Jurkat, Clone E6-1 (cell line): ENCODE data around the gene CNGA1.
"Not testable (repeated sequence)": the region's sequence is repeated elsewhere in the genome, so short reads cannot be mapped to it uniquely, and the experiment has no call there.

Experiments used
- DNase-seq: peaks from one replicate; pipeline ENCODE4 v3.0.0-alpha.2; 2011; ENCODE audit warnings: low read depth, low spot score
- H3K4me3 ChIP-seq: 2 replicates; pipeline ENCODE4 v1.5.1; 2011; ENCODE audit warnings: mild to moderate bottlenecking, low read length, control low read depth, moderate library complexity

CNGA1 gene

GRCh38 chr4:47992475-47992874 lies 24.0 kb downstream of the CNGA1 start:
- not testable (repeated sequence) for DNase-seq, H3K4me3 ChIP-seq

- DNase-seq, result no peak
- no peak overlapping the region for H3K4me3 ChIP-seq
Measured at GRCh38 chr4:47990145-47990544, 26.3 kb downstream of the CNGA1 start.

GRCh38 chr4:47974566-47974965 lies 41.9 kb downstream of the CNGA1 start:
- no peak for DNase-seq
- no peak overlapping the region for H3K4me3 ChIP-seq

- no peak for DNase-seq
- H3K4me3 ChIP-seq, result no peak overlapping the region
Measured at GRCh38 chr4:47972721-47973120, 43.8 kb downstream of the CNGA1 start.

GRCh38 chr4:47972181-47972580 lies 44.3 kb downstream of the CNGA1 start:
- no peak overlapping the region for H3K4me3 ChIP-seq
- no peak for DNase-seq

- DNase-seq, result no peak
Measured at GRCh38 chr4:47968847-47969246, 47.6 kb downstream of the CNGA1 start.

GRCh38 chr4:47954677-47955076 lies 61.8 kb downstream of the CNGA1 start:
- no peak for DNase-seq
- H3K4me3 ChIP-seq, result no peak overlapping the region

More at GRCh38 chr4:47968847-47969246, 47.6 kb downstream of the CNGA1 start:
- no peak overlapping the region for H3K4me3 ChIP-seq

GRCh38 chr4:47954245-47954644 lies 62.2 kb downstream of the CNGA1 start:
- no peak for DNase-seq
- no peak overlapping the region for H3K4me3 ChIP-seq

GRCh38 chr4:47945930-47946726 lies 70.4 kb downstream of the CNGA1 start:
- no peak overlapping the region for H3K4me3 ChIP-seq
- DNase-seq, result no peak

- DNase-seq, result no peak
- no peak overlapping the region for H3K4me3 ChIP-seq
Measured at GRCh38 chr4:47942081-47942819, 74.2 kb downstream of the CNGA1 start.

GRCh38 chr4:47939456-47939855 lies 77.0 kb downstream of the CNGA1 start:
- no peak for DNase-seq
- H3K4me3 ChIP-seq, result no peak overlapping the region

GRCh38 chr4:47936336-47936735 lies 80.1 kb downstream of the CNGA1 start:
- H3K4me3 ChIP-seq, result no peak overlapping the region
- no peak for DNase-seq

- DNase-seq, result peak; percentile 50
Measured at GRCh38 chr4:47933840-47934239, 82.6 kb downstream of the CNGA1 start.

GRCh38 chr4:47930971-47931804 lies 85.3 kb downstream of the CNGA1 start:
- H3K4me3 ChIP-seq, result no peak overlapping the region
- no peak for DNase-seq

More at GRCh38 chr4:47933840-47934239, 82.6 kb downstream of the CNGA1 start:
- no peak overlapping the region for H3K4me3 ChIP-seq

GRCh38 chr4:47929682-47930201 lies 86.7 kb downstream of the CNGA1 start:
- H3K4me3 ChIP-seq, result no peak overlapping the region
- DNase-seq, result no peak

- DNase-seq, result peak; percentile 33
Measured at GRCh38 chr4:47926667-47927258, 89.7 kb downstream of the CNGA1 start.

GRCh38 chr4:47923261-47923608 lies 93.2 kb downstream of the CNGA1 start:
- not testable (repeated sequence) for DNase-seq, H3K4me3 ChIP-seq

More at GRCh38 chr4:47926667-47927258, 89.7 kb downstream of the CNGA1 start:
- no peak overlapping the region for H3K4me3 ChIP-seq

- not testable (repeated sequence) for H3K4me3 ChIP-seq, DNase-seq
Measured at GRCh38 chr4:47922436-47923260, 93.8 kb downstream of the CNGA1 start.
